ENCODE data around the gene HOXA3.
A peak's percentile ranks its signal among the peaks of the same experiment; 100 is the strongest.

Gene HOXA3

GRCh38 chr7:27182861-27183681 is 30.7 kb upstream of the HOXA3 start:
- DNase-seq, result no peak
- Histone ChIP-seq H3K4me1 (ENCODE audit: control insufficient read depth, insufficient read depth, low read length, poor library complexity, severe bottlenecking) (peaks cover 43% of the 10 kb centered on the region), H3K27ac (ENCODE audit: insufficient read depth, low read length, poor library complexity, severe bottlenecking) (no peak overlapping the region), H3K4me3 (ENCODE audit: insufficient read depth, low read depth, low read length, poor library complexity, severe bottlenecking) (no peak overlapping the region), H3K27me3 (replicated peaks; ENCODE audit: control insufficient read depth, insufficient read depth, low read length, poor library complexity, severe bottlenecking) (peaks cover 80% of the 10 kb centered on the region), H3K36me3 (ENCODE audit: control insufficient read depth, insufficient read depth, low read length) (no peaks in the 10 kb centered on the region), H3K9me3 (ENCODE audit: control insufficient read depth, low read length) (no peaks in the 10 kb centered on the region)

GRCh38 chr7:27182285-27182841 is 30.0 kb upstream of the HOXA3 start:
- no peaks in the 10 kb centered on the region for H3K9me3 ChIP-seq (ENCODE audit: control insufficient read depth, low read length)
- H3K36me3 ChIP-seq (ENCODE audit: control insufficient read depth, insufficient read depth, low read length), result no peaks in the 10 kb centered on the region
- DNase-seq, result no peak
- H3K27ac ChIP-seq (ENCODE audit: insufficient read depth, low read length, poor library complexity, severe bottlenecking), result no peak overlapping the region
- H3K27me3 ChIP-seq (replicated peaks; ENCODE audit: control insufficient read depth, insufficient read depth, low read length, poor library complexity, severe bottlenecking), result peaks cover 74% of the 10 kb centered on the region
- peaks cover 37% of the 10 kb centered on the region for H3K4me1 ChIP-seq (ENCODE audit: control insufficient read depth, insufficient read depth, low read length, poor library complexity, severe bottlenecking)
- H3K4me3 ChIP-seq (ENCODE audit: insufficient read depth, low read depth, low read length, poor library complexity, severe bottlenecking), result no peak overlapping the region

- Histone ChIP-seq H3K27ac (ENCODE audit: insufficient read depth, low read length, poor library complexity, severe bottlenecking) (no peak overlapping the region), H3K27me3 (replicated peaks; ENCODE audit: control insufficient read depth, insufficient read depth, low read length, poor library complexity, severe bottlenecking) (peaks cover 71% of the 10 kb centered on the region), H3K4me3 (ENCODE audit: insufficient read depth, low read depth, low read length, poor library complexity, severe bottlenecking) (no peak overlapping the region), H3K9me3 (ENCODE audit: control insufficient read depth, low read length) (no peaks in the 10 kb centered on the region), H3K36me3 (ENCODE audit: control insufficient read depth, insufficient read depth, low read length) (no peaks in the 10 kb centered on the region), H3K4me1 (ENCODE audit: control insufficient read depth, insufficient read depth, low read length, poor library complexity, severe bottlenecking) (peaks cover 34% of the 10 kb centered on the region)
- no peak for DNase-seq
Measured at GRCh38 chr7:27181795-27182275, 29.5 kb upstream of the HOXA3 start.

GRCh38 chr7:27180431-27181420 is 28.3 kb upstream of the HOXA3 start:
- no peak overlapping the region for H3K27ac ChIP-seq (ENCODE audit: insufficient read depth, low read length, poor library complexity, severe bottlenecking)
- H3K36me3 ChIP-seq (ENCODE audit: control insufficient read depth, insufficient read depth, low read length), result no peaks in the 10 kb centered on the region

GRCh38 chr7:27179503-27180430 is 27.4 kb upstream of the HOXA3 start:
- Histone ChIP-seq H3K4me1 (ENCODE audit: control insufficient read depth, insufficient read depth, low read length, poor library complexity, severe bottlenecking) (peaks cover 19% of the 10 kb centered on the region), H3K27ac (ENCODE audit: insufficient read depth, low read length, poor library complexity, severe bottlenecking) (no peak overlapping the region), H3K27me3 (replicated peaks; ENCODE audit: control insufficient read depth, insufficient read depth, low read length, poor library complexity, severe bottlenecking) (peaks cover 64% of the 10 kb centered on the region), H3K4me3 (ENCODE audit: insufficient read depth, low read depth, low read length, poor library complexity, severe bottlenecking) (no peak overlapping the region), H3K36me3 (ENCODE audit: control insufficient read depth, insufficient read depth, low read length) (no peaks in the 10 kb centered on the region), H3K9me3 (ENCODE audit: control insufficient read depth, low read length) (no peaks in the 10 kb centered on the region)
- DNase-seq, result peak in 1 of 3 donors; percentile 39

More at GRCh38 chr7:27180431-27181420, 28.3 kb upstream of the HOXA3 start:
- H3K27me3 ChIP-seq (replicated peaks; ENCODE audit: control insufficient read depth, insufficient read depth, low read length, poor library complexity, severe bottlenecking), result peaks cover 64% of the 10 kb centered on the region
- no peak overlapping the region for H3K4me3 ChIP-seq (ENCODE audit: insufficient read depth, low read depth, low read length, poor library complexity, severe bottlenecking)
- H3K9me3 ChIP-seq (ENCODE audit: control insufficient read depth, low read length), result no peaks in the 10 kb centered on the region
- H3K4me1 ChIP-seq (ENCODE audit: control insufficient read depth, insufficient read depth, low read length, poor library complexity, severe bottlenecking), result peaks cover 29% of the 10 kb centered on the region
- no peak for DNase-seq

GRCh38 chr7:27179030-27179429 is 26.6 kb upstream of the HOXA3 start:
- DNase-seq, result no peak
- H3K27ac ChIP-seq (ENCODE audit: insufficient read depth, low read length, poor library complexity, severe bottlenecking), result no peak overlapping the region
- H3K36me3 ChIP-seq (ENCODE audit: control insufficient read depth, insufficient read depth, low read length), result no peaks in the 10 kb centered on the region
- H3K4me3 ChIP-seq (ENCODE audit: insufficient read depth, low read depth, low read length, poor library complexity, severe bottlenecking), result no peak overlapping the region
- H3K27me3 ChIP-seq (replicated peaks; ENCODE audit: control insufficient read depth, insufficient read depth, low read length, poor library complexity, severe bottlenecking), result peaks cover 64% of the 10 kb centered on the region
- no peaks in the 10 kb centered on the region for H3K9me3 ChIP-seq (ENCODE audit: control insufficient read depth, low read length)
- H3K4me1 ChIP-seq (ENCODE audit: control insufficient read depth, insufficient read depth, low read length, poor library complexity, severe bottlenecking), result peaks cover 22% of the 10 kb centered on the region

DNA sequence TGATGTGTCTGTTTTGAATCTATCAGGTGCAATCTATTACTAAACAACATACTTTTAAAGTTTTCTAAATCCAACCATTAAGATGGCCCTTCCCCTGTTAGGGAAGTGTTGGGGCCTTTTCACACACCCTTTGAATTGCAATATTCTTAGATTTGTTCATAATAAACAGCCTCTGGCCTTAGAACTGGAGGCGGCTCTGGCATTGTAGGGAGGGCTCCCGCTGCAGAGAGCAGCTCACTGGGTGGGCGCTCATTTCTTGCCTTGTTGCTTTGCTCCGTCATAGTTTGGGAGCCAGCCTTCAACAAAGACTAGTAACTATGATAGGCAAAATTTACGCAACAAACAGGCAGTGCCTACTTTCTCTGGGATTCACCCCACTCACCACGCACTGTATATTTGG is 26.0 kb upstream of the HOXA3 start:
- no peak overlapping the region for H3K4me3 ChIP-seq (ENCODE audit: insufficient read depth, low read depth, low read length, poor library complexity, severe bottlenecking)
- no peaks in the 10 kb centered on the region for H3K9me3 ChIP-seq (ENCODE audit: control insufficient read depth, low read length)
- H3K36me3 ChIP-seq (ENCODE audit: control insufficient read depth, insufficient read depth, low read length), result no peaks in the 10 kb centered on the region
- H3K27ac ChIP-seq (ENCODE audit: insufficient read depth, low read length, poor library complexity, severe bottlenecking), result no peak overlapping the region
- no peak for DNase-seq
- H3K27me3 ChIP-seq (replicated peaks; ENCODE audit: control insufficient read depth, insufficient read depth, low read length, poor library complexity, severe bottlenecking), result peaks cover 64% of the 10 kb centered on the region
- H3K4me1 ChIP-seq (ENCODE audit: control insufficient read depth, insufficient read depth, low read length, poor library complexity, severe bottlenecking), result peaks cover 22% of the 10 kb centered on the region

DNA sequence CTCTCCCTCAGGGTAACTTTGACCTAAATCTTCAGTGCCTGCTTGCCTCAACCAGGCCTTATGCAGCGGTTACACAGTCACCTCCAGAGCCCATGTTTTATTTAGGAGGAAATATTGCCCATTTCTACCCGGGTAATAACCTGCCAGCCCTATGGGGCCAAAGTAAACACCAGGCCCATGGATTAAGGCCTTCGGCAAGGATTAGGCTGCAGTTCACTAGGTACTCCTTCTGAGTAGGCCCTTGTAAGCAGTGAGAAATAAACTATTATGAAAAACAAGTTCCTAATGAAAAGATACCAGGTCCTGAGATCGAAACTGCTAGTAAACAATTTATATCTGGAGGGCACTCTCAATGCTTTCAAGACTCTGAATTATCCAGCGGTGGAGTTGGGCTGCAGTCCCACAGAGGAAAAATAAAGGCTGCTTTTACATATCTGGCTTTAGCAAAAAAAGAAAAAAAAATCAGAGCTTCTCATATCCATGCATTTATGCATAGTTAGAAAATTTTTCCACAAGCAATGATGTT is 25.5 kb upstream of the HOXA3 start:
- Histone ChIP-seq H3K4me1 (ENCODE audit: control insufficient read depth, insufficient read depth, low read length, poor library complexity, severe bottlenecking) (peaks cover 25% of the 10 kb centered on the region), H3K9me3 (ENCODE audit: control insufficient read depth, low read length) (no peaks in the 10 kb centered on the region), H3K27ac (ENCODE audit: insufficient read depth, low read length, poor library complexity, severe bottlenecking) (no peak overlapping the region), H3K36me3 (ENCODE audit: control insufficient read depth, insufficient read depth, low read length) (no peaks in the 10 kb centered on the region), H3K27me3 (replicated peaks; ENCODE audit: control insufficient read depth, insufficient read depth, low read length, poor library complexity, severe bottlenecking) (peaks cover 64% of the 10 kb centered on the region), H3K4me3 (ENCODE audit: insufficient read depth, low read depth, low read length, poor library complexity, severe bottlenecking) (no peak overlapping the region)
- DNase-seq, result no peak

Data from effector memory CD4-positive, alpha-beta T cell (primary cell).